Hematopoietic multipotent progenitor cell treated with erythropoietin and hydrocortisone succinate and interleukin-3 and kit ligand, for 17 days (in vitro differentiated cells): Measurements from ENCODE around the gene KCNT2.

Experiments
- DNase-seq: peaks from one replicate; pipeline ENCODE4 v3.0.0-alpha.2; 2015; ENCODE audit warnings: low spot score

Gene KCNT2

GRCh38 chr1:196445775-196446174 lies 162.5 kb downstream of the KCNT2 start:
- no peak for DNase-seq

GRCh38 chr1:196444634-196445033 lies 163.6 kb downstream of the KCNT2 start:
- DNase-seq, result no peak

- no peak for DNase-seq
Measured at GRCh38 chr1:196442366-196442765, 165.9 kb downstream of the KCNT2 start.

GRCh38 chr1:196440711-196441110 lies 167.5 kb downstream of the KCNT2 start:
- DNase-seq, result no peak

GRCh38 chr1:196438329-196438728 lies 169.9 kb downstream of the KCNT2 start:
- DNase-seq, result no peak

GRCh38 chr1:196437671-196438070 lies 170.6 kb downstream of the KCNT2 start:
- no peak for DNase-seq

GRCh38 chr1:196433000-196433399 lies 175.2 kb downstream of the KCNT2 start:
- DNase-seq, result no peak

GRCh38 chr1:196427976-196428734 lies 180.1 kb downstream of the KCNT2 start:
- no peak for DNase-seq

- DNase-seq, result no peak
Measured at GRCh38 chr1:196425513-196425912, 182.7 kb downstream of the KCNT2 start.

GRCh38 chr1:196423612-196424011 lies 184.6 kb downstream of the KCNT2 start:
- no peak for DNase-seq

GRCh38 chr1:196418772-196419171 lies 189.5 kb downstream of the KCNT2 start:
- DNase-seq, result no peak

GRCh38 chr1:196415978-196416377 lies 192.3 kb downstream of the KCNT2 start:
- DNase-seq, result no peak

- no peak for DNase-seq
Measured at GRCh38 chr1:196412326-196412725, 195.9 kb downstream of the KCNT2 start.

GRCh38 chr1:196410768-196411167 lies 197.5 kb downstream of the KCNT2 start:
- DNase-seq, result no peak

GRCh38 chr1:196409586-196409985 lies 198.7 kb downstream of the KCNT2 start:
- no peak for DNase-seq

- no peak for DNase-seq
Measured at GRCh38 chr1:196407358-196408051, 200.7 kb downstream of the KCNT2 start.

- DNase-seq, result no peak
Measured at GRCh38 chr1:196405839-196406238, 202.4 kb downstream of the KCNT2 start.

GRCh38 chr1:196403803-196404690 lies 204.2 kb downstream of the KCNT2 start:
- no peak for DNase-seq

- no peak for DNase-seq
Measured at GRCh38 chr1:196401891-196402290, 206.3 kb downstream of the KCNT2 start.

- no peak for DNase-seq
Measured at GRCh38 chr1:196401452-196401833, 206.8 kb downstream of the KCNT2 start.

- DNase-seq, result no peak
Measured at GRCh38 chr1:196400478-196401451, 207.5 kb downstream of the KCNT2 start.
